Fibroblast of villous mesenchyme (primary cell): ENCODE results near the gene VSNL1. TPM values are rescaled to one million over a fixed set of nuclear protein-coding genes. Genes with fewer than 3 reads are reported as not detected.
A peak's percentile ranks its signal among the peaks of the same experiment; 100 is the strongest.

ENCODE experiments used
- DNase-seq: peaks from one replicate; pipeline ENCODE4 v3.0.0-alpha.2; 2010; ENCODE audit warnings: low read depth
- H3K4me3 ChIP-seq: 2 replicates; pipeline ENCODE4 v1.5.1; 2011; ENCODE audit warnings: low read depth, mild to moderate bottlenecking, low read length
- total RNA-seq: library from RNA; depleted of rRNA; stranded (reverse); fragments of >200 nt; gene quantifications from 2 replicates; pipeline ENCODE4 v1.2.3, GENCODE V29; 2012
- TF ChIP-seq, protein P1 (sequence below): IDR thresholded peaks from 2 replicates; pipeline ENCODE4 v1.5.1; 2012; ENCODE audit warnings: low read depth, mild to moderate bottlenecking, low read length; ENCODE audit not compliant: insufficient read depth

The VSNL1 gene
- total RNA-seq, 1 donor = 0.86 TPM

DNA sequence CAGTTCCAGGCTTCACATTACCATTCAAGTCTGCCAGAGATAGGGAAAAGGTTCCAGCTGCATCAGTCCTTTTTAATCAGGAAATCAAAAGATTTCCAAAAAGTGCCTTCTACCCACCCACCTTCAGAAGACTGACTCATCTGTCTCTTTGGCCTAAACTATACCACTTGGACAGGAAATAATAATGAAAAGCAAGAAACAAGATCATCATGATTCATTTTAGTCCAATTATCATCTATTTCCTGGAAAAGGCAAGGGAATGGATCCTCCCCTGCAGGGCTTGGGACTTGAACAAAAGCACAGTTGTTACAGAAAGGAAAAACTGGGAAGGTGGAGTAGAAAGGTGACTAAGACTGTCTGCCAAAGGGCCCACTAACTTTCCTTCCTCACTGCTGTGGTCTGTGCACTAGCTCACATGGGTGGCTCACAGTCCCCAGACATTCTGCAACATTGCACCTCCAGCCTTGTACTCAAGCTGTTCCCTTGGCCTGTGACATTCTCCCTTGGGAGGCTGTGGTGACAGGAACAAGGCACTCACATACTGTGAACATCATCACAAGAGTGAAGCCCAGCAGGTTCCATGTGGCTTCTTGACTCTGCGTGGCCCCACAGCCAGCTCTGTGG lies 75.3 kb downstream of the VSNL1 start:
- no peak for DNase-seq
- TF ChIP-seq, protein P1, sequence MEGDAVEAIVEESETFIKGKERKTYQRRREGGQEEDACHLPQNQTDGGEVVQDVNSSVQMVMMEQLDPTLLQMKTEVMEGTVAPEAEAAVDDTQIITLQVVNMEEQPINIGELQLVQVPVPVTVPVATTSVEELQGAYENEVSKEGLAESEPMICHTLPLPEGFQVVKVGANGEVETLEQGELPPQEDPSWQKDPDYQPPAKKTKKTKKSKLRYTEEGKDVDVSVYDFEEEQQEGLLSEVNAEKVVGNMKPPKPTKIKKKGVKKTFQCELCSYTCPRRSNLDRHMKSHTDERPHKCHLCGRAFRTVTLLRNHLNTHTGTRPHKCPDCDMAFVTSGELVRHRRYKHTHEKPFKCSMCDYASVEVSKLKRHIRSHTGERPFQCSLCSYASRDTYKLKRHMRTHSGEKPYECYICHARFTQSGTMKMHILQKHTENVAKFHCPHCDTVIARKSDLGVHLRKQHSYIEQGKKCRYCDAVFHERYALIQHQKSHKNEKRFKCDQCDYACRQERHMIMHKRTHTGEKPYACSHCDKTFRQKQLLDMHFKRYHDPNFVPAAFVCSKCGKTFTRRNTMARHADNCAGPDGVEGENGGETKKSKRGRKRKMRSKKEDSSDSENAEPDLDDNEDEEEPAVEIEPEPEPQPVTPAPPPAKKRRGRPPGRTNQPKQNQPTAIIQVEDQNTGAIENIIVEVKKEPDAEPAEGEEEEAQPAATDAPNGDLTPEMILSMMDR = no peak

DNA sequence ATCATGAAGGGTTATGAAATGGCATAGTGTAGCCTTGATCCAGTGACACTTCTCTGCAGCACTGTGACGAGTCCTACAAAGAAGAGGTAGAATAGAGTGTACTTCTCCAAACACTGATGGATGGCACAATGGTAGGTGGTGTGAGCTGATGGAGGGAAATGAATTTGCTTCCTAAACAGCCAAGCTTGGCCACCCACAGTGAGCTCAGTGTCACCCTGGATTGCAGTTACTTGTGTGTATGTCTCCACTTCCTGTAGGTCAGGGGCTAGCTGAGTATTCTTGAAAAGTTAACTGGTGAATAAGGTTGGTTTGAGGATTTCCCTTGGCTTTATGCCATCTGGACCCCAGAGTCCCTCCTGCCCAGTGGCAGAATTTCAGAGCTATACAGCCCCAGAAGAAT lies 75.9 kb downstream of the VSNL1 start:
- no peak for DNase-seq
- TF ChIP-seq, protein P1 = no peak
- H3K4me3 ChIP-seq = no peak overlapping the region

More for the DNA sequence above, 75.3 kb downstream of the VSNL1 start:
- H3K4me3 ChIP-seq = no peak overlapping the region

DNA sequence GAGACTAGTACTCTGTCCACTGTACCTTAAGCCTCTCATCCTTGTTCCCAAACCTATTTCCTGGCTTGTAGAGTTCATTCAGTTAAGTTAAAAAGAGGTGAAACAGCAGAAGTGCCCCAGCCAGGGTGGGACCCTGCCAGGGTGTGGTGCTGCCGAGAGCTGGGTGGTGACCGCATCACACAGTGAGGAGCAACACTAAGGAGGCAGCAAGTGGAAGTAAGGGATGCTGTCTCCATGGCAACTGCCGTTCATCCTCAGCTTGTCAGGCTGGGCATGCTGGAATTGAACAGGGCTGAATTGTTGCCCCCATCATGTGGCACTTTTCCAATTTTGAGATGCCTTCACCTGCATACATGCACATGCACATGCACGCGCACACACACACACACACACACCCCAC lies 77.0 kb downstream of the VSNL1 start:
- H3K4me3 ChIP-seq = no peak overlapping the region
- TF ChIP-seq, protein P1 = no peak
- DNase-seq = no peak

DNA sequence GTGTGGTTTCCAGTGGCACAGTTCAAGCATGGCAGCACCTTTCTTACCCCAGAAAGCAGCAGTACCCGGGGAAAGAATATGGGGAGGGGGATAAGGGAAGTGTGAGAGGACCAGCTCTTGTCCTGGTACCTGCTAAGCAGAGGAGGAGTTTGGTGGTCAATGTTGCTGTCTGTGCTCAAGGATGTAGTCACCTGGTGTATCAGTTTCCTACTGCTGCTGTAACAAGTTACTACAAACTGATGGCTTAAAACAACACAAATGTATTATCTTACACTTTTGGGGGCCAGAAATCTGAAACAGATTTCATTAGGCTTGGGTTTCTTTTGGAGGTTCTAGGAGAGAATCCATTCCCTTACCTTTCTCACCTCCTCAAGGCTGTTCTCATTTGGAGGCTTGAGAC lies 77.5 kb downstream of the VSNL1 start:
- DNase-seq = no peak
- H3K4me3 ChIP-seq = no peak overlapping the region
- TF ChIP-seq, protein P1 = no peak

DNA sequence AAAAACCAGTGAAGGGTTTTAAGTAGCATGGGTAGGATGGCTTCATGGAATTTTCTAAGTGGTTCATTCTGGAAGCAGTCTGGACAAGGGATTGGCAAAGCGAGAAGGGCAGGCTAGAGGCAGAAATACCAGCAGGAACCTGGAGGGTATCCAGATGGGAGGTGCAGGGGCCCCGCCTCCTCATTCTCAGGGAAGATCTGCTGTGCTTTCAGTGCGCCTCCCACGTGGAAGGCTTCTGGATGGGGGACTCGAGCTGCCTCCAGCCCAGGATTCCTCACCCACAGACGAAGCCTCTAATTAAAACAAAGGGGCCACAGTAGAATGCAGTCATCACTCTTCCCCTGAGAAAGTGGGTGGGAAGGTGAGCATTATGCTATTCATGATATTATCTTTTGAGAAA lies 79.8 kb downstream of the VSNL1 start:
- H3K4me3 ChIP-seq = no peak overlapping the region
- DNase-seq = no peak
- TF ChIP-seq, protein P1 = no peak

DNA sequence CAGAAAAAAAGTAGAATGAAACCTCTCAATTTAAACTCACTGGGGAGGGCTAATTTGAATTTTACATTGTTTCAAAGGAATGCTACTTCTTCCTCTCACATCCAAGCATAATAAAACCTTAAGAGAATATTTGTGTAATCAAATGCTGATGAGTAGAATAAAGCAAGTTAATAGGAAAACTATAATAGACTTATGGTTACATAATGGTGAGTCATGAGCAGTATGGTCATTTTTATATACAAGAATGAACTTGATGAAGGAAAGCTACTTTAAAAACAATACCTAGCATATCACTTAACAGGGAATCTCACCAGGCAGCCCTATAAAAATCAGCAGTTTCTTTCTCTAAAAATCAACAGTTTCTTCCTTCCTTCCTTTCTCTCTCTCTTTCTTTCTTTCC lies 80.3 kb downstream of the VSNL1 start:
- no peak overlapping the region for H3K4me3 ChIP-seq
- TF ChIP-seq, protein P1 = no peak
- peak; percentile 40 for DNase-seq

- H3K4me3 ChIP-seq = no peak overlapping the region
- DNase-seq = peak; percentile 32
- TF ChIP-seq, protein P1 = no peak
Measured at GRCh38 chr2:17621781-17622180, 81.3 kb downstream of the VSNL1 start.
